WERI-Rb-1 (cell line): ENCODE results near the gene ZC3H18.

Experiments
- DNase-seq: peaks from one replicate; pipeline ENCODE4 v3.0.0-alpha.2; 2020
- H3K27ac ChIP-seq: fragments of 250-450 bp; sonication (Bioruptor Pico); 2 replicates; pipeline ENCODE4 v1.5.1; 2020; ENCODE audit warnings: mild to moderate bottlenecking, moderate library complexity
- H3K27me3 ChIP-seq: fragments of 250-450 bp; sonication (Bioruptor Pico); 2 replicates; pipeline ENCODE4 v1.5.1; 2021; ENCODE audit warnings: mild to moderate bottlenecking, low read depth, moderate library complexity; ENCODE audit not compliant: insufficient read depth, severe bottlenecking
- H3K36me3 ChIP-seq: fragments of 250-450 bp; sonication (Bioruptor Pico); 2 replicates; pipeline ENCODE4 v1.5.1; 2020; ENCODE audit warnings: mild to moderate bottlenecking, moderate library complexity
- H3K4me3 ChIP-seq: 2 replicates; pipeline ENCODE4 v1.5.1; 2011; ENCODE audit warnings: low read depth, mild to moderate bottlenecking, control low read depth, low read length
- H3K9me3 ChIP-seq: fragments of 250-450 bp; sonication (Bioruptor Pico); 2 replicates; pipeline ENCODE4 v1.5.1; 2021; ENCODE audit warnings: mild to moderate bottlenecking, moderate library complexity; ENCODE audit not compliant: severe bottlenecking
- TF ChIP-seq, protein P1 (sequence below): IDR thresholded peaks from 2 replicates; pipeline ENCODE4 v1.5.1; 2011; ENCODE audit warnings: low read depth, mild to moderate bottlenecking, control low read depth, inconsistent platforms, low read length

ZC3H18 gene

DNA sequence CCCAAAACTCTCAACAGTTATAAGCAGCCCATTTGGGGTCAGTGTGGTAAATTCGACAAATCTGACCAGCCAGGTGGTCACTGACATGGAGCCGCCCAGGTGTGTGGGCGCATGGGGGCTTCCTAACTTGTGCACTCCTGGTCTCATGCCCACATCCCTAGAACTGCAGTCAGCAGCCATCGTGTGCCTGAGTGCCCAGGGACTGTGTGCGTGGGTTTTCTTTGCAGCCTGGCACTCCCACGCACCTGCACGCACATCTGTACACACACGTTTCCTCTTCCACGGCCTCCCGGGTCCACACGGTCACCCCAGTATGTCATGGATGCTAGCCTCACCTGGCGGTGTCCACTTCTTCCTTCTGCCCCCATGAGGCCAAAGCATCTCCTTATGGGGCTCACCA is 38.9 kb upstream of the ZC3H18 start:
- TF ChIP-seq, protein P1, sequence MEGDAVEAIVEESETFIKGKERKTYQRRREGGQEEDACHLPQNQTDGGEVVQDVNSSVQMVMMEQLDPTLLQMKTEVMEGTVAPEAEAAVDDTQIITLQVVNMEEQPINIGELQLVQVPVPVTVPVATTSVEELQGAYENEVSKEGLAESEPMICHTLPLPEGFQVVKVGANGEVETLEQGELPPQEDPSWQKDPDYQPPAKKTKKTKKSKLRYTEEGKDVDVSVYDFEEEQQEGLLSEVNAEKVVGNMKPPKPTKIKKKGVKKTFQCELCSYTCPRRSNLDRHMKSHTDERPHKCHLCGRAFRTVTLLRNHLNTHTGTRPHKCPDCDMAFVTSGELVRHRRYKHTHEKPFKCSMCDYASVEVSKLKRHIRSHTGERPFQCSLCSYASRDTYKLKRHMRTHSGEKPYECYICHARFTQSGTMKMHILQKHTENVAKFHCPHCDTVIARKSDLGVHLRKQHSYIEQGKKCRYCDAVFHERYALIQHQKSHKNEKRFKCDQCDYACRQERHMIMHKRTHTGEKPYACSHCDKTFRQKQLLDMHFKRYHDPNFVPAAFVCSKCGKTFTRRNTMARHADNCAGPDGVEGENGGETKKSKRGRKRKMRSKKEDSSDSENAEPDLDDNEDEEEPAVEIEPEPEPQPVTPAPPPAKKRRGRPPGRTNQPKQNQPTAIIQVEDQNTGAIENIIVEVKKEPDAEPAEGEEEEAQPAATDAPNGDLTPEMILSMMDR: no peak
- peaks cover 4% of the 10 kb centered on the region; the same call in 1 of the 2 replicates for H3K36me3 ChIP-seq

DNA sequence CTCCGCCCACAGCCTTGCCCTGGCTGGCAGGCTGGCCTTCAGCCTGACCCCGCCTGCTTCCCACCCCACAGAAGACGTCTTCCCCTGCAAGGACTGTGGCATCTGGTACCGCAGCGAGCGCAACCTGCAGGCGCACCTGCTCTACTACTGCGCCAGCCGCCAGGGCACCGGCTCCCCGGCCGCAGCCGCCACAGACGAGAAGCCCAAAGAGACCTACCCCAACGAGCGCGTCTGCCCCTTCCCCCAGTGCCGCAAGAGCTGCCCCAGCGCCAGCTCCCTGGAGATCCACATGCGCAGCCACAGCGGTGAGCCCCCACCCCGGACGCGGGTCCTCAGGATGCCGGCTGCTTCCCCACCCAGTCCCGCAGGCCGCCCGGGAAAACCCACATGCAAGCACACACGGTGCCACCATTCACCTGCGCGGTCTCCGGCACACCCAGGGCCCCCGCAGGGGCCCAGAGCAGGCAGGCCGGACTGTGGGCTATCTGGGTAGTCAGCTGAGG is 38.2 kb upstream of the ZC3H18 start:
- Histone ChIP-seq H3K4me3 (no peak overlapping the region), H3K9me3 (no peaks in the 10 kb centered on the region), H3K36me3 (peaks cover 4% of the 10 kb centered on the region; the same call in 1 of the 2 replicates), H3K27me3 (no peaks in the 10 kb centered on the region), H3K27ac (no peak overlapping the region)
- no peak for DNase-seq
- TF ChIP-seq, protein P1: no peak

More for the DNA sequence above, 38.9 kb upstream of the ZC3H18 start:
- DNase-seq: no peak
- H3K27me3 ChIP-seq: no peaks in the 10 kb centered on the region
- H3K4me3 ChIP-seq: no peak overlapping the region
- H3K27ac ChIP-seq: no peak overlapping the region
- no peaks in the 10 kb centered on the region for H3K9me3 ChIP-seq

DNA sequence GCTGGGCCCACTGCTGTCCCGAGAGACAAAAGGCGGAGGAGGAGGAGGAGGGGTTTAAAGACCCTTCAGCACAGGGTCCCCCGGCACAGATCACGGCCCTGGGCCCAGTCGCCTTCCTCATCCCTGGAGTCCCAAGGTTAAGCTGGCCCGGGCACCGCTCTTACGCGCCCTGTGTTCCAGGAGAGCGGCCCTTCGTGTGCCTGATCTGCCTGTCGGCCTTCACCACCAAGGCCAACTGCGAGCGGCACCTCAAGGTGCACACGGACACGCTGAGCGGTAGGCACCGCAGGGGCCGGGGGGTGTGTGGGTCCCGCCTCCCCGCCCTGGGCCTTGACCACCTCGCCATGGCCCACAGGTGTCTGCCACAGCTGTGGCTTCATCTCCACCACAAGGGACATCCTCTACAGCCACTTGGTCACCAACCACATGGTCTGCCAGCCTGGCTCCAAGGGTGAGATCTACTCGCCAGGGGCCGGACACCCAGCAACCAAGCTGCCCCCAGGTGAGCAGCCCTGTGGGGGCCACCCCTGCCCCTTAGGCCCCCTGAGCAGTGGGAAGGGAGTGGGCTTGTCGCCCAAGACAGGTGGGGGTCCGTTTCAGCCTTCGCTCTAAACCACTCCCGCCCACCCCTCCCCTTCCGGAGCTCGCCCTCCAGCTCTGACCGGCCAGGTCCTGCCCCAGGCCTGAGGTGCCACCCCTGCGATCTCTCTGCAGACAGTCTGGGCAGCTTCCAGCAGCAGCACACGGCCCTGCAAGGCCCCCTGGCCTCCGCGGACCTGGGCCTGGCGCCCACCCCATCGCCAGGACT is 37.6 kb upstream of the ZC3H18 start:
- Histone ChIP-seq H3K27ac (no peak overlapping the region), H3K27me3 (no peaks in the 10 kb centered on the region), H3K4me3 (no peak overlapping the region), H3K9me3 (no peaks in the 10 kb centered on the region), H3K36me3 (peaks cover 4% of the 10 kb centered on the region; the same call in 1 of the 2 replicates)
- TF ChIP-seq, protein P1: no peak
- no peak for DNase-seq

DNA sequence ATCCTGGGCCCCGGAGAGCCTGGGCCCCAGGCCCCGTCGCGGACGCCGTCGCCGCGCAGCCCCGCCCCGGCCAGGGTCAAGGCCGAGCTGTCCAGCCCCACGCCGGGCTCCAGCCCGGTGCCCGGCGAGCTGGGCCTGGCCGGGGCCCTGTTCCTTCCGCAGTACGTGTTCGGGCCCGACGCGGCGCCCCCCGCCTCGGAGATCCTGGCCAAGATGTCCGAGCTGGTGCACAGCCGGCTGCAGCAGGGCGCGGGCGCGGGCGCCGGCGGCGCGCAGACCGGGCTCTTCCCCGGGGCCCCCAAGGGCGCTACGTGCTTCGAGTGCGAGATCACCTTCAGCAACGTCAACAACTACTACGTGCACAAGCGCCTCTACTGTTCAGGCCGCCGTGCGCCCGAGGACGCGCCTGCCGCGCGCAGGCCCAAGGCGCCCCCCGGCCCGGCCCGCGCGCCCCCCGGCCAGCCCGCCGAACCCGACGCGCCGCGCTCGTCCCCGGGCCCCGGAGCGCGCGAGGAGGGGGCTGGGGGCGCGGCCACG is 36.8 kb upstream of the ZC3H18 start:
- H3K27me3 ChIP-seq: no peaks in the 10 kb centered on the region
- DNase-seq: no peak
- H3K9me3 ChIP-seq: no peaks in the 10 kb centered on the region
- H3K27ac ChIP-seq: no peak overlapping the region
- no peak overlapping the region for H3K4me3 ChIP-seq
- TF ChIP-seq, protein P1: no peak
- peaks cover 4% of the 10 kb centered on the region; the same call in 1 of the 2 replicates for H3K36me3 ChIP-seq

DNA sequence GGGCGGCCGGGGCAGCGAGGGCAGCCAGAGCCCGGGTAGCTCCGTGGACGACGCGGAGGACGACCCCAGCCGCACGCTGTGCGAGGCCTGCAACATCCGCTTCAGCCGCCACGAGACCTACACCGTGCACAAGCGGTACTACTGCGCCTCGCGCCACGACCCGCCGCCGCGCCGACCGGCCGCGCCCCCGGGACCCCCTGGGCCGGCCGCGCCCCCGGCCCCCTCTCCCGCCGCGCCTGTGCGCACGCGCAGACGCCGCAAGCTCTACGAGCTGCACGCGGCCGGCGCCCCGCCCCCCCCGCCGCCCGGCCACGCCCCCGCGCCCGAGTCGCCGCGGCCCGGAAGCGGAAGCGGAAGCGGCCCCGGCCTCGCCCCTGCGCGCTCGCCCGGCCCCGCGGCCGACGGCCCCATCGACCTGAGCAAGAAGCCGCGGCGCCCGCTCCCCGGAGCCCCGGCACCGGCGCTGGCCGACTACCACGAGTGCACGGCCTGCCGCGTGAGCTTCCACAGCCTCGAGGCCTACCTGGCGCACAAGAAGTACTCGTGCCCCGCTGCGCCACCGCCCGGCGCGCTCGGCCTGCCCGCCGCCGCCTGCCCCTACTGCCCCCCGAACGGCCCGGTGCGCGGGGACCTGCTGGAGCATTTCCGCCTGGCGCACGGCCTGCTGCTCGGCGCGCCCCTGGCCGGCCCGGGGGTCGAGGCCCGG is 36.1 kb upstream of the ZC3H18 start:
- TF ChIP-seq, protein P1: no peak
- H3K9me3 ChIP-seq: no peaks in the 10 kb centered on the region
- H3K4me3 ChIP-seq: peak overlapping the region; percentile 36
- peak; percentile 45 for DNase-seq
- H3K36me3 ChIP-seq: peaks cover 4% of the 10 kb centered on the region; the same call in 1 of the 2 replicates
- no peaks in the 10 kb centered on the region for H3K27me3 ChIP-seq
- peak overlapping the region; percentile 66 for H3K27ac ChIP-seq
